Transverse colon (tissue), 4 donors: ENCODE measurements around the gene COL23A1.

Experiments
- CTCF ChIP-seq, 5 experiments: fragments of 200-600 bp in 3 of 5; fragments of 450-650 bp in 2 of 5; sonication (generic) in 3 of 5; IDR thresholded peaks; 1 replicate in 2 of 5; 2 replicates in 3 of 5; pipeline ENCODE4 v1.5.1; 2016 to 2017; ENCODE audit warnings: antibody characterized with exemption in 5 of 5, inconsistent platforms in 3 of 5, mild to moderate bottlenecking in 2 of 5, moderate library complexity in 1 of 5
- EP300 ChIP-seq: sonication (generic); formaldehyde crosslinking; IDR thresholded peaks from one replicate; pipeline ENCODE4 v1.6.1; 2017; ENCODE audit warnings: antibody characterized with exemption, low read depth
- POLR2A ChIP-seq: fragments of 450-650 bp; IDR thresholded peaks from one replicate; pipeline ENCODE4 v1.6.1; 2016; ENCODE audit warnings: antibody characterized with exemption, mild to moderate bottlenecking, moderate library complexity
- POLR2AphosphoS5 ChIP-seq, 3 donors: sonication (generic); formaldehyde crosslinking; IDR thresholded peaks; one replicate each; pipeline ENCODE4 v1.6.1; 2016; ENCODE audit warnings: antibody characterized with exemption in 3 of 3

GRCh38 chr5:178364326-178364675 lies 225.9 kb downstream of the COL23A1 start:
- no peak for TF ChIP-seq CTCF (IDR thresholded peaks at IDR 0.05)
- TF ChIP-seq POLR2A: no peak
- TF ChIP-seq EP300: no peak
- TF ChIP-seq POLR2AphosphoS5 (IDR thresholded peaks at IDR 0.05): no peak
